Raji (cell line): ENCODE measurements around the gene ACSS1.

Source experiments
- POLR2A ChIP-seq: IDR thresholded peaks from 2 replicates; pipeline ENCODE4 v1.6.1; 2011; ENCODE audit warnings: low read depth, low read length, control low read depth; ENCODE audit not compliant: insufficient read depth

Gene ACSS1

GRCh38 chr20:25057234-25058050 is 497 bp downstream of the ACSS1 start:
- TF ChIP-seq POLR2A, result no peak

GRCh38 chr20:25056690-25057233 is 1.2 kb downstream of the ACSS1 start:
- TF ChIP-seq POLR2A, result no peak

- TF ChIP-seq POLR2A, result no peak
Observed at GRCh38 chr20:25055711-25056495, 2.0 kb downstream of the ACSS1 start.

DNA sequence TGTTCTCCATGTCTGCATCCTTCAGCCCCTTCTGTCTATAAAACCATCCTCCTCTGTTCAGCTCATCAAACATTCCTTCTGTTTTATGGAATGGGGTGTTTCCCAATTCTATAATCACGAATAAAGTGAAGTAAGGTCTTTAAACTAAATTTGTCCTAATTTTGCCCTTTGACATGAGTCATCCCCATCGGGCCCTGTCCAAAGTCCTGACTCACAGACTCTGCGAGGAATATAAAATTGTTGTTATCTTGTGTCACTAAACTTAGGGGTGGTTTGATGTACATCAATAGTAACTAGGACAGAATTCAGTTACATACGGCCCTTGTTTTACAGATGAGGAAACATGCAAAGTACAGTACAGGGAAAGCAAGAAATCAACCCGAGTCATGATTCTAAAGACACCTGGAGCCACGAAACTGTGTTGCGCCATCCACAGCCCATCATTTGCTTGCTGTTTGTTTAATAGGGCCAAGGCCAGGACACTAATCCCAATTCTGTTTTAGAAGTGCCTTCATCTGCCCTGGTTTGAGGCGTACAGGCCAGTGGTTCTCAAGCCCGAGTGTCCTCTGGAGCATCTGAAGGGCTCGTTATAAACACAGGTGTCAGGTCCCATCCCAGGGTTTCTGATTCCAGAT is 2.8 kb downstream of the ACSS1 start:
- TF ChIP-seq POLR2A, result no peak

DNA sequence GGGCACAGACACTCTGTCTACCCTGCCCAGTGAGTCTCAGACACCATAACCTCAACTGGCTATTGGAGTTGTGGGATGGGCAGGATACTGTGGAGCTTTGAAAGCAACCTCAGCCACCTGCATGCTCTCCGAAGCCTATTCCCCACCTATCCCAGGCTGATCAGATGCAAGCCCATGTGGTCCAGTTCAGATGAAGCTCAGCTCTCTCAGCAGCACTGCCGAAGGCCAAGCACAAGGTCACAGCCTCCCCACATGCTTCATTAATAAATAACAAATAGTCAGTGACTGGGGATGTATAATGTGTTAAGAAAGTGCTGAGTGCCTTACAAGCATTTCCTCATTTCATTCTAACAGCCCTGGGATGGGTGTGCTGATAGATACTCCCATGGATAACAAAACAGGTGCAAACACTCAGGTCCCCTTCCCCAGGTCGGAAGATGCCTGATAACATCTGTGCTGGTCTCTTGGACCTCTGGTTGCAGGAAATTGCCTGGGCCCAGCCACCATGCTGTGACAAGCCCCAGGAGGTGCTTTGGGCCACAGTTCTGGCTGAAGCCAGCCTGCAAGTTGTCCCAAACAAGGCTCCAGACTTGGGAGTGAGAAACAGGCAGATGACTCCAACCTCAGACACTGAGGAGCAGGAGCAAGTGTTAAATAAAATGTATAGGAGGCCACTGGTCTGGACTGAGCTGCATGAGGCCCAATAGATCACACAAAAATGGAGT is 3.7 kb downstream of the ACSS1 start:
- TF ChIP-seq POLR2A, result no peak

GRCh38 chr20:25053255-25054031 is 4.5 kb downstream of the ACSS1 start:
- TF ChIP-seq POLR2A, result no peak

DNA sequence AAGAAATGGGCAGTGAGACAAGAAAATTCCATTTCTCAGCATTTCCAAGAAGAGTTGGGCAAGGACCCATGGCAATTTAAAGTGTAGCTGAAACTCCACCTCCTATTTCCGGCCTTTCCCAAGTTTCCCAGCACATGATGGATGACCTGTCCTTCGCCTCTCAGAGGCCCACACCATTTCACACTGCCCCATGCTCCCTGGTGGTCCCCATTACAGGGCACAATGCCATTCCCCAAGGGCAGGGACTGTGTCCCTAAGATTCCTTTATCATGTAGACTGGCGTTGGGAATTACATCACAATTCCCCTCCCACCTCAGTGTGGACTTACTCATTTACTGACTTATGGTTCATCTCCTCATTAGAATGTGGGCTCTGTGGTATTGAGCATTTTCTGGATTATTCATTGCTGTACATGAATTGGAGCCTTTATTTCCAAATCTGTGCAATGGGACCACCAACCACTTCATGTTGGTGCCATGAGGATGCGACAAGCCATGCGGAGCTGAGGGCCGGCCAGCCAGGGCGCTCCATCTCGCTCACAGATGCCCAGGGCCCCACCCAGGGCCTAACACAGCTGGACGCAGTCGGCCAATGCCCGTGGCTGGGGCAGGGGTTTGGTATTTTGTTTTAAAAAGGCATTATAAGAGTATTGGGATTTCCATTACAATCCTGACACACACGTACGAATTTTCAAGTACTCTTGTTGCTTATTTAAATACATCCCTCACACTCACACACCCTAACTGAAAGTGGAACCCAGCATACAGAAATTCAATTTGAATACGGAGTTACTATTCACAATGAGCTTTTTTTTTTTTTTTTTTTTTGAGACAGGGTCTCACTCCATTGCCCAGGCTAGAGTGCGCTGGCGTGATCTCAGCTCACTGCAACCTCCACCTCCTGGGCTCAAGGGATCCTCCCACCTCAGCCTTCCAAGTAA is 5.4 kb downstream of the ACSS1 start:
- no peak for TF ChIP-seq POLR2A

- no peak for TF ChIP-seq POLR2A
Observed at GRCh38 chr20:25051386-25052155, 6.4 kb downstream of the ACSS1 start.

- no peak for TF ChIP-seq POLR2A
Observed at GRCh38 chr20:25050501-25051350, 7.2 kb downstream of the ACSS1 start.

GRCh38 chr20:25050082-25050481 is 7.9 kb downstream of the ACSS1 start:
- no peak for TF ChIP-seq POLR2A

- TF ChIP-seq POLR2A, result no peak
Observed at GRCh38 chr20:25049261-25050060, 8.5 kb downstream of the ACSS1 start.
